CD8-positive, alpha-beta memory T cell (primary cell): Measurements from ENCODE around the gene ZNF648. TPM values are rescaled to one million over a fixed set of nuclear protein-coding genes. Genes with fewer than 3 reads are reported as not detected.
"Not testable (repeated sequence)": the region's sequence is repeated elsewhere in the genome, so short reads cannot be mapped to it uniquely, and the experiment has no call there.

ENCODE experiments used
- CTCF ChIA-PET: fragments of 350-600 bp; sonication (Branson Sonifier 250); formaldehyde crosslinking; loops from one replicate; lab custom pipeline; 2021; ENCODE audit warnings: antibody characterized with exemption; lab: Charles Lee
- POLR2A ChIA-PET: fragments of 350-600 bp; sonication (Branson Sonifier 250); formaldehyde crosslinking; loops from one replicate; lab custom pipeline; 2021; ENCODE audit warnings: antibody characterized with exemption; lab: Charles Lee
- DNase-seq, 5 donors: peaks; one replicate each; pipeline versions ENCODE4 v3.0.0 to v3.0.0-alpha.2; 2020 to 2022; ENCODE audit warnings: mixed read lengths in 1 of 5
- H3K27ac ChIP-seq: one replicate; pipeline ENCODE4 v1.7.0; 2013; ENCODE audit warnings: low read depth, mild to moderate bottlenecking, low read length, moderate library complexity
- H3K27me3 ChIP-seq: 2 replicates; pipeline ENCODE4 v1.7.0; 2013; ENCODE audit warnings: low read length, mild to moderate bottlenecking; ENCODE audit not compliant: insufficient read depth, poor library complexity, severe bottlenecking
- H3K36me3 ChIP-seq: 2 replicates; pipeline ENCODE4 v1.7.0; 2013; ENCODE audit warnings: mild to moderate bottlenecking, low read length, moderate library complexity; ENCODE audit not compliant: insufficient read depth
- H3K4me1 ChIP-seq: 2 replicates; pipeline ENCODE4 v1.7.0; 2013; ENCODE audit warnings: mild to moderate bottlenecking, low read length, moderate library complexity; ENCODE audit not compliant: insufficient read depth
- H3K4me3 ChIP-seq: 2 replicates; pipeline ENCODE4 v1.7.0; 2013; ENCODE audit warnings: mild to moderate bottlenecking, low read length
- H3K9me3 ChIP-seq: 2 replicates; pipeline ENCODE4 v1.7.0; 2013; ENCODE audit warnings: mild to moderate bottlenecking, low read length
- H3K27ac Mint-ChIP-seq, 8 donors: one replicate each; pipeline ENCODE4 v1.8.0; 2020 to 2021; ENCODE audit warnings: mixed read lengths in 8 of 8, mild to moderate bottlenecking in 6 of 8, inconsistent platforms in 3 of 8, moderate library complexity in 3 of 8
- H3K27me3 Mint-ChIP-seq, 2 donors: one replicate each; pipeline ENCODE4 v1.8.0; 2020 to 2021; ENCODE audit warnings: mixed read lengths in 2 of 2, mild to moderate bottlenecking in 1 of 2, moderate library complexity in 1 of 2
- H3K36me3 Mint-ChIP-seq, 3 donors: one replicate each; pipeline ENCODE4 v1.8.0; 2020 to 2021; ENCODE audit warnings: mixed read lengths in 3 of 3, inconsistent platforms in 1 of 3, mild to moderate bottlenecking in 1 of 3
- H3K4me1 Mint-ChIP-seq, 3 donors: one replicate each; pipeline ENCODE4 v1.8.0; 2020 to 2021; ENCODE audit warnings: mixed read lengths in 3 of 3, inconsistent platforms in 1 of 3, mild to moderate bottlenecking in 1 of 3
- H3K4me3 Mint-ChIP-seq, 7 donors: one replicate each; pipeline ENCODE4 v1.8.0; 2020 to 2021; ENCODE audit warnings: mixed read lengths in 7 of 7, mild to moderate bottlenecking in 6 of 7, moderate library complexity in 4 of 7, inconsistent platforms in 2 of 7
- H3K9me3 Mint-ChIP-seq, 5 donors: one replicate each; pipeline ENCODE4 v1.8.0; 2020 to 2022; ENCODE audit warnings: mixed read lengths in 5 of 5, mild to moderate bottlenecking in 3 of 5, moderate library complexity in 2 of 5, inconsistent platforms in 1 of 5
- polyA plus RNA-seq: library from polyadenylated mRNA; unstranded; fragments of 300-500 nt; fragmentation: Illumina TruSeq; gene quantifications from one replicate; pipeline ENCODE4 v1.2.3, GENCODE V29; 2021
- total RNA-seq, 2 experiments: library from RNA; stranded (reverse); gene quantifications; one replicate each; pipeline ENCODE4 v1.2.3, GENCODE V29; 2021

Gene ZNF648
- total and polyA plus RNA-seq, 3 experiments from 2014 or later = not detected

DNA sequence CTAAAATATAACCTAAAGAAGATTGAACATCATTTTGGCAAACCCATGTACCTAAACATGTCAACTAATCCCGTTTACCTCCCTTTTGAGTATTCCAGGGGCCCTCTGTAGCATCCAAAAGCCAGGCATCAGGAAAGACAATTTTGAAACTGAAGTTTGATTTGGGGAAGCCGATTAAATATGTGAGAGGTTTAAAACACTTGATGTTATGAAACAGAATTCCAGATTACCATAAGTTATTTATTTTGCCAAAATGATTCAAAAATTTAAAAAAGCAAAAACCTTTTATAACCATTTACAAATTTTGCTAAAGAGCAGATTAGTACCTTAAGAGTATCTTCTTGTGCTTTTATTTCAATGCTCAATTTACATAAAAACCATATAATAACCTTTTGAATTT lies 23.3 kb downstream of the ZNF648 start:
- ChIA-PET POLR2A (no interaction called here), CTCF (no interaction called here)
- Mint-ChIP-seq H3K27ac (no peak overlapping the region), H3K4me1 (no peaks in the 10 kb centered on the region), H3K9me3 (peaks cover 7 to 24% (median 19%) of the 10 kb centered on the region in 5 donors), H3K27me3 (peaks cover 0 to 2% of the 10 kb centered on the region in 2 donors), H3K4me3 (no peak overlapping the region), H3K36me3 (peaks cover 0 to 9% (median 0%) of the 10 kb centered on the region in 3 donors)
- Histone ChIP-seq H3K27me3 (no peaks in the 10 kb centered on the region), H3K4me1 (no peaks in the 10 kb centered on the region), H3K27ac (no peak overlapping the region), H3K4me3 (no peak overlapping the region), H3K9me3 (peaks cover 4% of the 10 kb centered on the region), H3K36me3 (no peaks in the 10 kb centered on the region)
- no peak for DNase-seq

DNA sequence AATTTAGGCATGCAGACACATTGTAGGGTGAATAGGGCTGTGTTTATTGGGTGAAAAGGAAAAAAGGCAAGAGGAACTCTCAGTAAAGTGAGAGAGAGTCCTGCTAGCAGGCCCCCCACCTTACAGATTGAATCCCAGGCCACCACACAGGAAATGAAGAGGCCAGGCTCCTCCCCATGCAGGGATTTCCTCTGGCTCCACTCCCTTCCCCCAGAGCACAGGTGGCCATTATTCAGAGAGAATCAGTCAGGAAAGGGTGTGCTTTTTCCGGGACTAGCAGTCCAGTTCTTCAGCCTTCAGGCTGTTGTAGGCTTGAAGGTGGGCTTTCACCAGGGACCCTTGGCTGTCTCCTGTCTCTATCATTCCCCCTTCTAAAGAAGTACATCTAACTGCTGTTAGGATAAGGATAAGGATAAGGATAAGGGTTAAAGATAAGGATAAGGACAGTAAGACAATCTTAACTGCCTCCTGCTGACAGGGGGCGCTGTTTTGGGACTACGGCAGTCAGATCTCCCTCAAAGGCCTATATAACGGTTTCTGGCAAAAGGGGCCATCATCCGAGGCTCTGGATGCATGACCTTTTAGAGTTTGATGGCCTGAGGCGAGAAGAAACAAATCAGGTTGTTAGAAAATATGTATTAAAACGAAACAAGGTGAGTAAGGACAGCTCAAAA lies 26.3 kb downstream of the ZNF648 start:
- H3K36me3 ChIP-seq = no peaks in the 10 kb centered on the region
- DNase-seq = no peak
- Mint-ChIP-seq H3K9me3 (peaks cover 7 to 21% (median 19%) of the 10 kb centered on the region in 5 donors), H3K4me3 (peak overlapping the region in 1 of 7 donors; percentile 23), H3K27me3 (peaks cover 0 to 4% of the 10 kb centered on the region in 2 donors), H3K27ac (no peak overlapping the region), H3K4me1 (peaks cover 2 to 3% (median 2%) of the 10 kb centered on the region in 3 donors), H3K36me3 (peaks cover 0 to 9% (median 0%) of the 10 kb centered on the region in 3 donors)
- no peak overlapping the region for H3K4me3 ChIP-seq
- no peaks in the 10 kb centered on the region for H3K27me3 ChIP-seq
- peaks cover 1% of the 10 kb centered on the region for H3K4me1 ChIP-seq
- no peak overlapping the region for H3K27ac ChIP-seq
- CTCF ChIA-PET = no interaction called here
- POLR2A ChIA-PET = no interaction called here
- peaks cover 4% of the 10 kb centered on the region for H3K9me3 ChIP-seq

DNA sequence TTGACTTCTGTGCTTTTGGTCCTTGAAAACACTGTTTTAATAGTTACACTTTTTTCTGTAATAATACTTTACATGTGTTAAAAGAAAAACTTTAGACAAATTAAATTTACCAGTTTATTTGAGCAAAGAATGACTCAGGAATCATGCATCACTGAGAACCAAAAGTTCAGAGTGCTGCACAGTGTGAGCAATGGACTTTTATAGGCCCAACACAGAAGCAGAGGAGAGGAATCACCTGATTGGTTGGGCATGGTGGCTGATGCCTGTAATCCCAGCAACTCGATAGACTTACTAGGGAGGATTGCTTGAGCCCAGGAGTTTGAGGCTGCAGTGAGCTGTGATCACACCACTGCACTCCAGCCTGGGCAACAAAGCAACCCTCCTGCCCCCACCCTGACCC lies 29.3 kb downstream of the ZNF648 start:
- Histone ChIP-seq H3K4me3 (no peak overlapping the region), H3K9me3 (no peaks in the 10 kb centered on the region), H3K27me3 (no peaks in the 10 kb centered on the region), H3K36me3 (no peaks in the 10 kb centered on the region), H3K27ac (no peak overlapping the region), H3K4me1 (peaks cover 19% of the 10 kb centered on the region)
- ChIA-PET CTCF (no interaction called here), POLR2A (no interaction called here)
- peak overlapping the region in 1 of 8 donors; percentile 30 for H3K27ac Mint-ChIP-seq
- H3K27me3 Mint-ChIP-seq = peaks cover 0 to 4% of the 10 kb centered on the region in 2 donors
- DNase-seq = no peak
- H3K36me3 Mint-ChIP-seq = peaks cover 2% of the 10 kb centered on the region in 3 donors
- peaks cover 14 to 21% (median 17%) of the 10 kb centered on the region in 3 donors for H3K4me1 Mint-ChIP-seq
- H3K9me3 Mint-ChIP-seq = peaks cover under 1 to 6% (median 4%) of the 10 kb centered on the region in 5 donors
- no peak overlapping the region for H3K4me3 Mint-ChIP-seq

DNA sequence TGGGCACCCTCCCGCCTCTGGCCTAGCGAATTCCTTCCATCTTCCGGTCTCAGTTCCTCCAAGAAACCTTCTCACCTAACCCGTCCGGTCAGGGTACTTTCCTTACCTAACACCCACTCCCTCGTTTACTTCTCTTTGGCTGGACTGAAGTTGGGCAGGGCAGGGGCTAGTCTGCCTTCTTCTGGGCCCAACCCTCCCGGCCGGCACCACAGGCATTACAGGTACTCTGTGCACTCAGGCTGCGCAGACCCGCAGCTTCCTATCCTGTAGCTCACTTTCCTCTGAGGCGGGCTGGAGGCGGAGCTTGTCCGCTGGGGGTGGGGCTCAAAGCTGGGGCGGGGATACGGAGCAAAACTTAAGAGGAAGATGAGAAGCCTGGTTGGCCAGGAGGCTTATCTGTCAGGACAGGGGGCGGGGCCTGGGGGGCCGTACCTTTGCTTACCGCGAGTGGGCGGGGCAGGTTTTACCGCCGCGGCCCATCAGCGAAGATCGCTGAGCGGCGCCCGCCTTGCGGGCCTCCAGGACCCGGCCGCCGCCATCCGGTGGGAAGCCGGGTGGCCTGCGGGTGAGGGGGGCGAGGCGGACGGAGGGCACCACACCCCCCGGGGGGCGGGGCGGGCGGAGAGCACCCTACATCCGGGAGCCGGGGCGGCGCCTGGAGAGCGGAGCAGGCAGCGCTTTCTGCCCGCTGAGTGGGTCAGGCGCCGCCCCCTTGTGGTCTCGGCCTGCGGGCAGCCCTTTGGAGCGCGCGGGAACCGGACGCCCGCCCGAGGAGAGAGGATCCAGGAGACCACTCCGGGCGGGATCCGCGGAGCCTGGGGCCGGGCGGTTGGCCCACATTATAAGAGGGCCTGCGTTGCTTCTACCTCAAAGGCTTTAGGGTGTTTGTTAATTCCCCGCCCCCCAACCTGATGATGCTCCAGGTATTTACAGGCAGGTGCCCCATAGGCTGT lies 31.9 kb downstream of the ZNF648 start:
- peak overlapping the region; percentile 73 for H3K27ac ChIP-seq
- H3K9me3 ChIP-seq = no peaks in the 10 kb centered on the region
- no peaks in the 10 kb centered on the region for H3K27me3 ChIP-seq
- ChIA-PET CTCF (interaction anchor here (1.0 kb wide), 1 partner anchor 25 kb away, joined by 3 read pairs; no protein-coding TSS in a partner anchor), POLR2A (interaction anchor here (0.6 kb wide), 1 partner anchor 9 kb away, joined by 4 read pairs; no protein-coding TSS in a partner anchor)
- peak overlapping the region; percentile 80 to 100 (median 99) for H3K27ac Mint-ChIP-seq
- peak overlapping the region; percentile 87 to 96 (median 96) for H3K4me3 Mint-ChIP-seq
- peak overlapping the region; percentile 69 for H3K4me3 ChIP-seq
- peaks cover 19% of the 10 kb centered on the region for H3K4me1 ChIP-seq
- peak; percentile 96 to 98 (median 97) for DNase-seq
- no peaks in the 10 kb centered on the region for H3K9me3 Mint-ChIP-seq
- H3K4me1 Mint-ChIP-seq = peaks cover 14 to 21% (median 17%) of the 10 kb centered on the region in 3 donors
- no peaks in the 10 kb centered on the region for H3K36me3 ChIP-seq
- peaks cover 0 to 2% (median 2%) of the 10 kb centered on the region in 3 donors for H3K36me3 Mint-ChIP-seq
- H3K27me3 Mint-ChIP-seq = peaks cover 0 to 4% of the 10 kb centered on the region in 2 donors

DNA sequence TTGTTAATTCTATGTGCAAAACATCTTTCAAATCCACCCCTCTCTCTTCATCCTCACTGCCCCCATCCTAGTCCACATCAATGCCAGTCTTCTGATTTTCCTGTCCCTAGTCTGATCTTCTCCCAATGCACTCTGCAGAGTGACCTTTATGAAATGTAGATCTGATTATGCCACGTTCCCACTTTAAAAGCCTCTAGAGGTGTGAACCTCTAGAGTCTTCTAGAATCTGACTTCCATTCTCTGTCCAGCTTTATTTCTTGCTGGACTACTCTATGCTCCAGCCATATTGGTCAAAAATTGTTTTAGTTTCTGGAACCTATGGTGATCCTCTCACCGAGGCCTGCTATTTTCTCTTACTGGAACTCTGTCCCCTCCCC lies 32.5 kb downstream of the ZNF648 start:
- Histone ChIP-seq H3K27ac (peak overlapping the region; percentile 52), H3K36me3 (no peaks in the 10 kb centered on the region), H3K4me1 (peaks cover 19% of the 10 kb centered on the region), H3K4me3 (peak overlapping the region; percentile 66), H3K27me3 (no peaks in the 10 kb centered on the region), H3K9me3 (no peaks in the 10 kb centered on the region)
- POLR2A ChIA-PET = interaction anchor here (0.6 kb wide), 1 partner anchor 9 kb away, joined by 4 read pairs; no protein-coding TSS in a partner anchor
- Mint-ChIP-seq H3K27ac (peak overlapping the region; percentile 80 to 100 (median 99)), H3K9me3 (no peaks in the 10 kb centered on the region), H3K36me3 (peaks cover 0 to 2% (median 2%) of the 10 kb centered on the region in 3 donors), H3K4me3 (peak overlapping the region; percentile 87 to 96 (median 96)), H3K27me3 (peaks cover 0 to 4% of the 10 kb centered on the region in 2 donors), H3K4me1 (peaks cover 14 to 21% (median 17%) of the 10 kb centered on the region in 3 donors)
- CTCF ChIA-PET = interaction anchor here (1.0 kb wide), 1 partner anchor 25 kb away, joined by 3 read pairs; no protein-coding TSS in a partner anchor
- DNase-seq = no peak

DNA sequence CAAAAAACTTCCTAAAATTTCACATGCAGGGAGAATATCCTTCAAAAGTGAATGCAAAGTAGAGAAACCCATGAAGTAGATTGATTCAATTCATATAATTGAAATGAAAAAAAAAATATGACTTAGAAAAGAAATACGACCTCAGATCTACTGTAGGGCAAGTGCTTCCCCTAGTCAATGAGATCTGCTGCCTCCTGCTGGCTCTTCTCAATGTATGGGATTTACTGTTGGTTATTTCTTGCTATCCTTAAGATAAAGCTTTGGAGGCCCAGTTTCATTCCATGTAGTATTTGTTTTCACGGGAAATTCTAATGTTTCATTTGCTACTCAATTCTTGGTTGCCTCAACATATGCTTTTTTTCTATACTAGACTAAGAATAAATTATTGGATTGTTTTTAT lies 46.2 kb downstream of the ZNF648 start:
- Histone ChIP-seq H3K4me1 (no peaks in the 10 kb centered on the region), H3K36me3 (no peaks in the 10 kb centered on the region), H3K27me3 (no peaks in the 10 kb centered on the region), H3K4me3 (no peak overlapping the region), H3K27ac (no peak overlapping the region), H3K9me3 (no peaks in the 10 kb centered on the region)
- no peak for DNase-seq
- ChIA-PET CTCF (no interaction called here), POLR2A (no interaction called here)
- no peak overlapping the region for H3K4me3 Mint-ChIP-seq
- H3K27me3 Mint-ChIP-seq = peaks cover 9 to 20% of the 10 kb centered on the region in 2 donors
- H3K4me1 Mint-ChIP-seq = no peaks in the 10 kb centered on the region
- H3K36me3 Mint-ChIP-seq = peaks cover 0 to 4% (median 0%) of the 10 kb centered on the region in 3 donors
- H3K9me3 Mint-ChIP-seq = peaks cover 4 to 15% (median 9%) of the 10 kb centered on the region in 5 donors
- H3K27ac Mint-ChIP-seq = no peak overlapping the region

DNA sequence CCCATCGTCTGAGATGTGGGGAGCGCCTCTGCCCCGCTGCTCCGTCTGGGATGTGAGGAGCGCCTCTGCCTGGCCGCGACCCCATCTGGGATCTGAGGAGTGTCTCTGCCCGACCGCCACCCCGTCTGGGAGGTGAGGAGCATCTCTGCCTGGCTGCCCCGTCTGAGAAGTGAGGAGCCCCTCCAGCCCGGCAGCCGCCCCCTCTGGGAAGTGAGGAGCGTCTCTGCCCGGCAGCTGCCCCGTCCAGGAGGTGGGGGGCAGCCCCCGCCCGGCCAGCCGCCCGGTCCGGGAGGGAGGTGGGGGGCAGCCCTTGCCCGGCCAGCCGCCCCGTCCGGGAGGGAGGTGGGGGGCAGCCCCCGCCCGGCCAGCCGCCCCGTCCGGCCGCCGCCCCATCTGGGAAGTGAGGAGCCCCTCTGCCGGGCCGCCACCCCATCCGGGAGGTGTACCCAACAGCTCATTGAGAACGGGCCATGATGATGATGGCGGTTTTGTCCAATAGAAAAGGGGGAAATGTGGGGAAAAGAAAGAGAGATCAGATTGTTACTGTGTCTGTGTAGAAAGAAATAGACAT lies 50.6 kb downstream of the ZNF648 start:
- H3K9me3 ChIP-seq, DNase-seq, H3K4me1 ChIP-seq, H3K27ac Mint-ChIP-seq, CTCF ChIA-PET, H3K36me3 ChIP-seq, H3K27ac ChIP-seq, H3K27me3 ChIP-seq, H3K4me3 ChIP-seq, H3K4me1 Mint-ChIP-seq, H3K4me3 Mint-ChIP-seq, POLR2A ChIA-PET: not testable (repeated sequence)
- H3K36me3 Mint-ChIP-seq = peaks cover 0 to 24% (median 3%) of the 10 kb centered on the region in 3 donors
- peaks cover 21 to 38% of the 10 kb centered on the region in 2 donors for H3K27me3 Mint-ChIP-seq
- H3K9me3 Mint-ChIP-seq = peaks cover 15 to 36% (median 27%) of the 10 kb centered on the region in 5 donors
